ENCODE data around the gene DNAH17. TPM values are rescaled to one million over a fixed set of nuclear protein-coding genes. Genes with fewer than 3 reads are reported as not detected.

DNAH17 gene
- total and polyA plus RNA-seq, 2 of the 8 experiments (the other 6 are each of a cell fraction or from before 2014, with no cell fraction given) = 0.14 to 0.67 TPM

DNA sequence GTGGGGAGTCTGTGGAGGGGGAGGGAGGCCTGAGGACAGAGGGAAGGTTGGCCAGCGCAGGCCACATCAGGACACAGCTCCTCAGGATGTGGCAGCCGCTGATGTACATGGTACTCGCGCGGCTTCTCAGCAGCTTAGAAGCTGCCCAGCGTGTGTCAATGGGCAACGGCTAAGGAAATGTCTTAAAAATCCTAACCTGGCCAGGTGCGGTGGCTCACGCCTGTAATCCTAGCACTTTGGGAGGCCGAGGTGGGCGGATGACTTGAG is 145.6 kb downstream of the DNAH17 start:
- Histone ChIP-seq H3K4me3 (ENCODE audit: extremely low read depth in 1 of 4, insufficient read depth in 2 of 4, low read depth in 3 of 4, low read length in 4 of 4) (no peak overlapping the region), H3K56ac (replicated peaks; ENCODE audit: insufficient read length, low read depth, low read length) (no peak overlapping the region), H3K23me2 (ENCODE audit: low read depth, low read length) (no peaks in the 10 kb centered on the region), H3K9ac (replicated peaks in 1 of 4; ENCODE audit: extremely low read depth in 1 of 4, low read depth in 3 of 4, low read length in 3 of 4) (no peak overlapping the region), H3K9me3 (ENCODE audit: insufficient read depth in 2 of 2, low read depth in 1 of 2, low read length in 1 of 2) (no peaks in the 10 kb centered on the region), H2BK20ac (ENCODE audit: low read length) (0 out of 2 replicates have a peak overlapping the region, but pooled peaks have one; percentile 34), H2AFZ (ENCODE audit: low read length) (no peak overlapping the region), H4K5ac (ENCODE audit: insufficient read length, low read depth, low read length) (no peak overlapping the region), H2BK120ac (replicated peaks; ENCODE audit: low read depth, low read length) (no peak overlapping the region), H2BK15ac (ENCODE audit: low read length) (no peak overlapping the region), H2AK5ac (ENCODE audit: low read depth, low read length) (no peak overlapping the region), H3K79me1 (ENCODE audit: low read depth, low read length) (no peaks in the 10 kb centered on the region), H3K36me3 (ENCODE audit: control insufficient read depth in 2 of 4, insufficient read depth in 4 of 4, low read length in 3 of 4) (peaks cover 0 to 7% (median 2%) of the 10 kb centered on the region in 4 experiments; a peak in 2 of 8 replicates), H2BK5ac (ENCODE audit: low read depth, low read length) (peak overlapping the region; percentile 52; the same call in 1 of the 2 replicates), H3K27me3 (replicated peaks in 1 of 4; ENCODE audit: control insufficient read depth in 3 of 4, extremely low read depth in 1 of 4, insufficient read depth in 3 of 4, low read length in 3 of 4) (no peaks in the 10 kb centered on the region), H3K14ac (ENCODE audit: insufficient read length) (no peak overlapping the region), H3K4ac (replicated peaks; ENCODE audit: insufficient read length, low read depth, low read length) (no peak overlapping the region), H4K91ac (replicated peaks; ENCODE audit: insufficient read length, low read length) (no peak overlapping the region), H3K4me1 (replicated peaks in 1 of 4; ENCODE audit: control insufficient read depth in 3 of 4, insufficient read depth in 4 of 4, low read length in 3 of 4) (peaks cover 0 to 33% (median 20%) of the 10 kb centered on the region in 4 experiments; a peak in 6 of 7 replicates), H3K23ac (ENCODE audit: insufficient read length) (no peak overlapping the region), H3K4me2 (ENCODE audit: insufficient read depth in 1 of 2, low read depth in 2 of 2, low read length in 2 of 2) (0 out of 4 replicates have a peak overlapping the region, but pooled peaks of 1 of the 2 experiments have one; percentile 6), H3K79me2 (ENCODE audit: control insufficient read depth in 1 of 2, insufficient read depth in 2 of 2, low read length in 2 of 2) (no peaks in the 10 kb centered on the region), H4K20me1 (replicated peaks in 1 of 2; ENCODE audit: control insufficient read depth in 1 of 2, insufficient read depth in 2 of 2, low read length in 2 of 2) (peaks cover 0 to 2% of the 10 kb centered on the region in 2 experiments), H4K8ac (ENCODE audit: extremely low read depth, insufficient read depth, low read length) (no peak overlapping the region; the same call in 1 of the 2 replicates), H3K18ac (ENCODE audit: extremely low read depth, low read length) (no peak overlapping the region), H2BK12ac (ENCODE audit: low read depth, low read length) (0 out of 2 replicates have a peak overlapping the region, but pooled peaks have one; percentile 39), H3K27ac (ENCODE audit: low read depth, low read length) (no peak overlapping the region)
- FAIRE-seq (no peak), DNase-seq (ENCODE audit: low read depth in 1 of 2, low spot score in 2 of 2) (no peak)
- 82% methylated on average over 11 of the region's 11 CpGs; no CpG with 5 or more reads in 1 of the 2 experiments for WGBS, 2 experiments (ENCODE audit: extremely low coverage in 1 of 2, insufficient coverage in 1 of 2, insufficient read length in 1 of 2, insufficient replicate concordance in 2 of 2, low coverage in 1 of 2, low lambda C conversion rate in 2 of 2, missing lambda C conversion rate in 1 of 2)
- ChIA-PET POLR2A (ENCODE audit: partially characterized antibody) (interaction anchor here (0.7 to 1.1 kb wide), 2 partner anchors 43 to 71 kb away, joined by 3 to 4 read pairs; no protein-coding TSS in a partner anchor), CTCF (ENCODE audit: partially characterized antibody) (interaction anchor here (1.0 to 2.2 kb wide), 2 partner anchors 9 to 13 kb away, joined by 4 to 14 read pairs; no protein-coding TSS in a partner anchor)
- no peak for TF ChIP-seq POU5F1 (IDR thresholded peaks at IDR 0.05; ENCODE audit: low read depth, low read length)
- TF ChIP-seq POLR2AphosphoS5 (IDR thresholded peaks at IDR 0.05; ENCODE audit: low read depth, low read length) = no peak
- TF ChIP-seq CHD2 (IDR thresholded peaks at IDR 0.05; ENCODE audit: low read length) = no peak
- TF ChIP-seq SIN3A (conservative IDR thresholded peaks at IDR 0.05 in 1 of 2, IDR thresholded peaks at IDR 0.05 in 1 of 2; ENCODE audit: low read depth in 1 of 2, low read length in 2 of 2) = no peak
- no peak for TF ChIP-seq TCF12 (IDR thresholded peaks at IDR 0.05; ENCODE audit: low read depth, low read length)
- no peak for TF ChIP-seq SIX5 (IDR thresholded peaks at IDR 0.05; ENCODE audit: low read depth, low read length)
- TF ChIP-seq CHD1 (IDR thresholded peaks at IDR 0.05; ENCODE audit: low read depth, low read length) = no peak
- TF ChIP-seq BCL11A (IDR thresholded peaks at IDR 0.05; ENCODE audit: low read depth in 2 of 2, low read length in 2 of 2) = no peak
